SH-SY5Y (cell line): ENCODE measurements around the gene CTBP1.

Experiments
- GATA2 ChIP-seq: IDR thresholded peaks from 2 replicates; pipeline ENCODE4 v1.6.1; 2011; ENCODE audit warnings: mild to moderate bottlenecking, low read depth, low read length
- GATA3 ChIP-seq: IDR thresholded peaks from 2 replicates; pipeline ENCODE4 v1.6.1; 2011; ENCODE audit warnings: low read depth, mild to moderate bottlenecking, low read length, moderate library complexity

Gene CTBP1

DNA sequence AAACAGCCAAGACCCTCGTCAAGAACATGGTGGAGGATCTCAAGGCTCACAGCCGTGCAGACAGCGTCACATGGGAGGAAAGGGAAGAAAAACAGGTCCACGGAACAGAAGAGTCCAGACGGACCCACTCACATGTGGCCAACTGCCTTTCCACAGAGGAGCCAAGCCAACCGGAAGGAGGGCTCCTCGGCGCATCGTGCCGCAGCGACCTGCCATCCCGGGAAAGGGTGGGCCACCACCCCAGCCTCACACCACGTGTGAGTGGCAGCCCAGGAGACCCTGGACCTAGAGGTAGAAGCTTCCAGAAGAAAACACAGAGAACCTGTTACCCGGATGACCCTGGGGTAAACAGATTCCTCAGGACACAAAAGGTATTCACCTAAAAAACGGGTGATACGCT, 28.4 kb downstream of the CTBP1 start:
- no peak for TF ChIP-seq GATA2
- no peak for TF ChIP-seq GATA3

DNA sequence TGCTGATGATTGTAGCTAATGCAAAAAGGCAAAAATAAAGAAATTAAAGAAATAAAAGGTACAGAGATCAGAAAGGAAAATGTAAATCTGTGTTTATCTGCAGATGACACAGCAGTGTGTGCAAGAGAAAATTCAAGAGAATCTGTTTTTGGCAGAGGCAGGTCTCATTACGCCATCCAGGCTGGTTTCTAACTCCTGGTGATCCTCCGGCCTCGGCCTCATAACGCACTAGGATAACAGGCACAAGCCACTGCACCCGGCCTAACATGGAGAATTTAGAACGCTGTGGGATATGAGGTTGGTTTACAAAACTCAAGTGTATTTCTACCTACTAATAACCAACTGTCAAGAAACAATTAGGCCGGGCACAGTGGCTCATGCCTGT, 29.4 kb downstream of the CTBP1 start:
- TF ChIP-seq GATA3 (no peak), GATA2 (no peak)

DNA sequence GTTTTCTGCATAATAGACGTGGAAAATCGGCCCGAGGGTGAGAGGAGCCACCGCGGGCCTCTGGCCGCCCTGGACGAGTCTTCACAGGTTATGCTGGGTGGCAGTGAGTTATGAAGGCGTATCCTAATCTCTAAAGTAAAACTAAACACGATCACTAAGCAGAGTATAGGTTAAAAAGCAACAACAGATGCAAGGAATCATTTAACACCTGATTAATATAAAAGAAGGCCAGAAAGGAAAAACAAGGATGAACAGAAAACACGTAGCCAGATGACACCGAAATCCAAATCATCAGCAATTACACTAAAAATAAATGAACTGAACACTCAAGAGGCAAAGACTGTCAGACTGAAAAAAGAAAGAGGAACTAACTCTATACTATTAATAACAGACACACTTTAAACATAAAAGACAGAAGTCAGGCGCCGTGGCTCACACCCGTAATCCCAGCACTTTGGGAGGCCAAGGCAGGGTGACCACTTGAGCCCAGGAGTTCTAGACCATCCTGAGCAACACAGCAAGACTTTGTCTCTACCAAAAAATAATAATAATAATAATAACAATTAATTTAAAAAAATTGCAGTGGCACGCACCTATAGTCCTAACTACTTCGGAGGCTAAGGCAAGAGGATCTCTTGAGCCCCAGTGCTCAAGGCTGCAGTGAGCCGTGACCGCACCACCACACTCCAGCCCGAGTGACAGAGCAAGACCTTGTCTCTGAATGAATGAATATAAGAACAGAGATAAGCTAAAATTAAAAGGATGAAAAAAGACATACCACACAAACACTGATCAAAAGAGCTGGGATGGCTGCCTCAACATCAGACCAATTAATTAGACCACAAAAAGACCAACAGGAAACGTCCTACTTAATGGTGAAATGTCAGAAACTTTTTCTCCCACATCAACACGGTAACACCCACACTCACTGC, 30.0 kb downstream of the CTBP1 start:
- no peak for TF ChIP-seq GATA3
- no peak for TF ChIP-seq GATA2

DNA sequence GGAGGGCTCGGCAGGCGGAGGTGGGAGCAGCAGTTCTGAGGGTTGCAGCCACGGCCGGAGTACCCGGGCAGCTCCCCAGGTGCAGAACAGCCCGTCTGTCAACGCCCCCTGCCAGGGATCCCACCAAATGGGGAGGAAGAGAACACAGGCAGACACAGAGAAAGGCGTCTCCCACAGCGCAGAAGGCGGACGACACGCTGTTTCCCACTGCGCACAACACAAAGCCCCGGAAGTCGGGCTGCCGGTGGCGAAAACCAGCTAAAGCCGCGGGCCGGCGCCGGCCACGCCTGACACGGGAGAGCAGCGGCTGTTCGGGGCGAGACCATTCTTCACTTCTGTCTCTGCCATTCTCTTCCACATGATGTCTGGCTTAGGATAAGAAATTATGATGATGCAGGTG, 31.6 kb downstream of the CTBP1 start:
- TF ChIP-seq GATA3 (no peak), GATA2 (no peak)

DNA sequence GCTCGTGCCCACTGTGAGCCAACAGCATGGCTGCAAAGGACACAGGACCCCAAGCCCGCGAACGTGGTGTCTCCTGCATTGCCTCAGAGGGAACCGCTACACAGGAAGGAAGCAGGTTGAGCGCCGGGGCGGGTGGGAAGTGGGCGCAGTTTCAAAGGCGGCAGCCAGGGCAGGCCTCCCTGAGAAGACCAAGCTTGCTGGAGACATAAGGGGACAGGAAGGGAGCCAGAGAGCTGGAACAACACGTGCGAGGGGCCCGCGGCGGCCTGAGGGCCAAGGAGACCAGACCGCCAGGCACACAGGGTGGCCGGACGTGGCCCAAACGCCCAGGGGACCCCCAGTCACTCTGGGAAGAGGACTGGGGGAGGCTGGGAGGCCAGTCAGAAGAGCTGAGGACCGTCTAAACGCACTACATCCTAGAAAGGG, 32.0 kb downstream of the CTBP1 start:
- no peak for TF ChIP-seq GATA3
- no peak for TF ChIP-seq GATA2

DNA sequence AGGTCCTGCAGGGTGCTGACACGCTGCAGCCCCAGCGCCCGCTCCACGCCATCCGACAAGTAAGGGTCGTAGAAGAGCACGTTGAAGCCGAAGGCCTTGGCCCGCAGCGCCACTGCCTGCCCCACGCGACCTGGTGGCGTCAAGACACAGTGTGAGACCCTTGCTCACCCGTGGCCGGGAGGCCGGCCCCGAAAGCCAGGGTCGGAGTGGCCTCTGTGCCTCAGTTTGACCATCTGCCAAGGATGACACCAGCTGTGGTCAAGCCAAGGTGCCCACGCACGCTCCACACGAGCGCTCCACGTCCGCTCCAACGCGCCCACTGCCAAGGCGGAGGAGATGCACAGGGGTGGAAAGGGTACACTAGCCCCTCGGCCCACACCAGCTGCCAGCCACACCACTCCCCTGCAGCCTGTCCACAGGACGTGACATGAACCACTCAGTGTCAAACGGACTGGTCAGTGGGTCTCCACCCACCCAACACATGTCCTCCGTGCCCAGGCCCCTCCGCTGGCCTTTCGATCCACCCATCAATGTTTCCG, 32.8 kb downstream of the CTBP1 start:
- TF ChIP-seq GATA2 = no peak
- TF ChIP-seq GATA3 = no peak

DNA sequence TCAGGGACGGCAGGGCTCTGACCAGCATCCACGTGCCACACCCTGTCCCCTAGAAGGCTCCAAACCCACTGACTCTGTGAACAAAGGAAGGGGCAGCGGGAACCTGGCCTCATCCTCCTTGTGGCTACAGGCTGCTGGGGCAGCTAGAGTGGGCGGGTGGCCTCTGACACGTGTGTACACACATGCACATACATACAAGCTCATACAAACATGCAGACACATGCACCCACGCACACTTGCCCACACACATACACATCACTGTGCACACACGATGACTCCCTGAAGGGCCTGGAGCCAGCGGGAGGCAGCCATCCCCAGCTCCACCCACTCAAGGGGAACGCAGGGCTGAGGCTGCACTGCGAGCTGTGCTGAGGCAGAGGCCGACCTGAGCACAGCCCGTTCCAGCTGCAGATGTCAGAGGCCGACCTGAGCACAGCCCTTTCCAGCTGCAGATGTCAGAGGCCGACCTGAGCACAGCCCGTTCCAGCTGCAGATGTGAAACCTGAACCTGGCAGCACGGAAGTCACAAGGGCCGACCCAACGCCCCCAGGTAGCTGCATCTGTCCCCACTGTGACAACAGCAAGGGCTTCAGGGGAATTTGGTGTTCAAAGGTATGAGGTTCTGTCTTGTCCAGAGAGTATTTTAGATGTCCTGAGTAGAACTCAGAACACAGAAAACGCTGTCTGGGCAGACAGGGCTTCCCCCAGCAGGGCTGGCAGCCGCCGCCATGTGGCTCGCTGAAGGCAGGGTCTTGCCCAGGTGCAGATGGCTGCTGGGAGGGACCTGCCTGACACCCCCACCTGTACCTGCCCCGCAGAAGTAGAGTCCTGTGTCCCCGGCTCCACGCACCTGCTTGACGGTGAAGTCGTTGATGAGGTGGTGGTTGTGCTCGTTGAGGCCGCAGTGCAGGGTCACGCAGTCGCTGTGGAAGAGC, 33.5 kb downstream of the CTBP1 start:
- TF ChIP-seq GATA3 (no peak), GATA2 (no peak)

DNA sequence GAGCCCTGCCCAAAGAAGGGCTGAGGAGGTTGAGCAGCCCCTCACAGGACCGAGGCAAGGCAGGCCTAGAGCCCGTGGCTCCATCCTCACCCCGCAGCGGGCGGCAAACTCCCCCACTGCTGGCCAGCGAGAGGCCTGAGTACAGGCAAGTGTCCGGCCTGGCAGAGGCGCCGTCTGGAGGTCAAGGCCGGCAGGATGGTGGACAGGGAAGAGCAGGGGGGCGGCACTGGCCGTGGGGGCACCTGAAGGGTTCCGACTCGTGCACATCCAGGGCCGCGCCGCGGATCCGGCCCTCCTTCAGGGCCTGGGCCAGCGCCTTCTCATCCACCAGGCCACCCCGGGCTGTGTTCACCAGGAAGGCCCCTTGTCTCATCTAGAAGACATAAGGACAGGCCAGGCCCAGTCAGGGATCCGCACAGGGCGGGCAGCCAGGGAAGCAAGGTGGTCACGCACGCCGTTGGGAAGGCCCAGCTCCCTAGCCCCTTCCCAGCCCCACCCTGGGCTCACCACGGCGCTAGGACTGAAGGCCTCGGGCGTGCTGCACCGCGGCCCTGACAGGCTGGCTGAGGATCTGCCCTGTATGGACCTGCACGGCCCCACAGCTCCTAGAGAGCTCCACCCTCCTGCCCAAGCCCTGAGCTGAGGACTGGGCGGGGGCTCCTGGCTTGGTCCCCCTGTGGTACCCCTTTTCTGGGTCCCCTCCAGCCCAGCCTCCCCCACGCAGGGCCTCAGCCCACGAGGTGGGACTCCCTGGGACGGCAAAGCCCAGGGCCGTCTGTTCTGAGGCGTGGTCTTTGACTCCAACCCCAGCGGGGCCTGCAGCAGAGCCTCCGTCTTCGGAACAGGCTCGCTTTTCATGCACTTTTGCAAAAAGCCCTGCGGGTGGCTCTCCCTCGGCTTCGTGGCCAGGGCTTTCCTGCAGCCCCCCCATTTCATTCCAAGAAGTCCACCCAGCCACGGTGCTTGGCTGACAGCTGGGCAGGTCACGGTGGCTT, 34.5 kb downstream of the CTBP1 start:
- TF ChIP-seq GATA2 (no peak), GATA3 (no peak)

DNA sequence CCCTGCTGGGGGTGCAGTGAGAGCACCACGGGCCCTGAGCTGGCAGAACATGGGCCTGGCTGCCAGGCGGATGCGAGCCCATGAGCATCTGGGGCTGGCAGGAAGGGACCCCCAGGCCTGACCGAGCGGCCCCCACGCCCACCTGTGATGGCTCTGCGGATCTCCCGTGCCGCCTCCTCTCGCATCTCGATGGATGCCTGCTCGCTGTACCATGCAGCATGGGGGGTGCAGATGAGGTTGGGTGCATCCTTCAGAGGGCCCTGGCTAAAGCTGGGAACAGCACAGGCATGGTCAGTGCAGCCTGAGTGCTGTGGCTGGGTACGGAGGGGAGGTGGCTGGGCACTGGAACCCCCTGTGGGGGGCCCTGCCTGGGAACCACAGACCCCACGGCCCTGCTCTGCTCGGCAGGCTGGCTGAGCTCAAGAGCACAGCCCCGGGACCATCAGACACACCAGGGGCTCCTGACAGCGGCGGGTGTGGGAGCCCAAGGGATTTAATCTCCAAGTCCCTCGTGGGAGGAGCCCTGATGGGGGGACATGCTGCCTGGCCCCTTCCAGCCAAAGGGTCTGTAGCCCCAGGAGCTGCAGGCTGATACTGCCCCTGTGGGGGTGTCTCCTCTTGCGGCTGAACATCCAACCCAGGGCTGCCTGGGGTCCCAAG, 35.5 kb downstream of the CTBP1 start:
- TF ChIP-seq GATA3 (no peak), GATA2 (no peak)

DNA sequence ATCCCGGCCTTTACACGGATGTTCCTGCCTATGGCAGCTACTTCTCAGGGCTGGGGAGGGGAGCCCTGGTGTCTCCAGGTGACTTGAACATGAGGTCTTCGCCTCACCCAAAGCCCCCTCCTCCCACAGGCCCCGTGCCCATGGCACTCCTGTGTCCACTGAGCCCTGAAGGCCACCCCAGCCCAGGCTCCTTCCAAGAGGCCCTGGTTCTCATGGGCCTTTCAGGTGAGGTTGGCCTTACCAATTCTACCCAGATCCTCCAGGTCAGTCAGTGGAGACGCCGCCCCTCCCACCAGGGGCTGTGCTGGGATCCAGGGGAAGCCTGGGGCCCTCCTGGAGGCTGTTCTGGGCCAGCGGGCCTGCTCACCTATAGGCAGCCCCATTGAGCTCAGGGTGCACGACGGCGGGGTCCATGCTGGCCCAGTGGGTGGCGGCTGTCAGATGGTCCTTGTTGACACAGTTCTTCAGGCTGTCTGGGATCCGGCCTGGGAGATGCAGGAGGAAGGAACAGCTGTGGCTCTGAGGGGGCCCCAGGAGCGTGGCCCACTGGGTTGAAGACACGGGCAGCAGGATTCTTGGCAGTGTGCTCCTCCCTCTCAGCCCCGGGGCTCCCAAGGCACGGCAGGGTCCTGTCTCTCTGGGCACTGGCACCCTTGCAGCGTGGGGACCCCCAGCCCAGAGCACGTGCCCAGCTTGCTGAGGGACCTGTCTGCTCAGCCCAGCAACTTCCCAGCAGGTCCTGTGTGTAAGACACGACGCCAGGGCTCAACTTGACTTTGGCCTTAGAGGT, 36.2 kb downstream of the CTBP1 start:
- no peak for TF ChIP-seq GATA3
- TF ChIP-seq GATA2 = no peak

DNA sequence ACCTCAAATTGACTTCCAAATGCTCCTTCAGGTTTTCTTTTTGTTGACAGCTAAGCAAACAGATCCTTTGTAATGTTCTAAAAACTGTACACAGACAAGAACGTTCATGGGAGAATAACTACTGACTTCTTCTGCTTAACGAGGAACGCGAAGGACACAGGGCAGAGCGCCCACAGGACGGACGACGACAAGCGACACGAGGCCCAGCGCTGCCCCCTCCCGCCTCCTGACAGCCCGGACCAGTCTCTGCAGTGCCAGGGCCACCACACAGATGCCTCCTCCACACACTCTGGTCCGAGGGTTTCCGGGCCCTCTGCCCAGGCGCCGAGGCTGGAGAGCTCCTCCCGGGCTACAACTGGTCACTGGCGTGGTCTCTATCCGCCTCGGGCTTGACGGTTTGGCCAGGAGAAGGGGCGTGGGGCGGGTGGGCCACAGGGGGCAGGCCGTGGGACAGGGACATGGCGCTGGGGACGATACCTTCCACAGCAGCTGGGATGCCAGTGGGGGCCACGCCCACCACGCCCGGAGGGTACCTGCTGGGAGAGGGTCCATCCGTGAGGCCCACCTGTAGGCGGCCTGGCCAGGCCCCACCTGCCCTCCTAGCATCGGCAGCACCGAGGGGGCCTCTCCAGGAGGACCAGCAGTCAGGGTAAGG, 36.9 kb downstream of the CTBP1 start:
- TF ChIP-seq GATA3 = no peak

DNA sequence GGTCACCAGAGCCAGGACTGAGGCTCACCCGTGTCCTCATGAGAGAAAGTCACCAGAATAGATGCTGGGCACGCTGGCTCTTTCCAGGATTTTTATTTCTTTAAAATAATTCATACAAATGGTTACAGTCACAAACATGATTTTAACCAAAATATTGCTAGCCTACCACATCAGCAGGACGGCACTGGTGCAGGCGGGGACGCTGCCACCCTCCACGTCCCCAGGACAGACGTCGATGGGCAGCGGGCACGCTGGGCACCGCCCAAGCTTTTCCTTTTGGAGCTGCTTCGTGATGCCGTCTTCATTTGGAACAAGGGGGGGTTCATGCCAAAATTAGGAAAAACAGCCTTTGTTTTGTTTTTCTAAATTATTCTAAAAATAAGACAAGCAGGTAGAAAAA, 37.6 kb downstream of the CTBP1 start:
- no peak for TF ChIP-seq GATA3
- TF ChIP-seq GATA2 = no peak
